Breast epithelium (tissue), 4 donors: ENCODE results near the gene ARSJ. TPM values are rescaled to one million over a fixed set of nuclear protein-coding genes. Genes with fewer than 3 reads are reported as not detected.
A peak's percentile ranks its signal among the peaks of the same experiment; 100 is the strongest.

Experiments used
- DNase-seq, 2 donors: peaks; one replicate each; pipeline ENCODE4 v3.0.0-alpha.2; 2019; ENCODE audit warnings: low spot score in 2 of 2
- H3K27ac ChIP-seq, 2 donors: fragments of 200-600 bp; sonication (generic) in 1 of 2; one replicate each; pipeline ENCODE4 v1.5.1; 2016 to 2019; ENCODE audit warnings: mild to moderate bottlenecking in 1 of 2
- H3K27me3 ChIP-seq, 2 donors: fragments of 200-600 bp; sonication (generic) in 1 of 2; one replicate each; pipeline versions ENCODE4 v1.5.1 to v1.6.0; 2017 to 2019; ENCODE audit warnings: control low read depth in 1 of 2, mild to moderate bottlenecking in 1 of 2
- H3K36me3 ChIP-seq: fragments of 200-600 bp; one replicate; pipeline ENCODE4 v1.5.1; 2019
- H3K4me1 ChIP-seq, 2 donors: fragments of 200-600 bp; sonication (generic); one replicate each; pipeline ENCODE4 v1.5.1; 2016 to 2019; ENCODE audit warnings: control low read depth in 1 of 2
- H3K4me3 ChIP-seq, 3 donors: fragments of 200-600 bp; sonication (generic); 1 replicate in 2 of 3; 2 replicates in 1 of 3; pipeline ENCODE4 v1.5.1; 2016 to 2019; ENCODE audit warnings: mild to moderate bottlenecking in 3 of 3, moderate library complexity in 2 of 3
- H3K9me3 ChIP-seq, 2 donors: fragments of 200-600 bp; sonication (generic) in 1 of 2; one replicate each; pipeline ENCODE4 v1.5.1; 2016 to 2019; ENCODE audit warnings: control low read depth in 1 of 2
- CTCF ChIP-seq, 3 donors: fragments of 450-650 bp; IDR thresholded peaks; one replicate each; pipeline ENCODE4 v1.5.1; 2016 to 2017; ENCODE audit warnings: antibody characterized with exemption in 3 of 3, mild to moderate bottlenecking in 3 of 3, moderate library complexity in 3 of 3
- POLR2A ChIP-seq: fragments of 450-650 bp; IDR thresholded peaks from one replicate; pipeline ENCODE4 v1.6.1; 2016; ENCODE audit warnings: antibody characterized with exemption, mild to moderate bottlenecking, moderate library complexity
- POLR2AphosphoS5 ChIP-seq, 3 donors: sonication (generic); formaldehyde crosslinking; IDR thresholded peaks; one replicate each; pipeline ENCODE4 v1.6.1; 2017; ENCODE audit warnings: antibody characterized with exemption in 3 of 3
- intact Hi-C: fragments of 100-400 bp; cut with DNase I; formaldehyde crosslinking; loops from one replicate; pipeline ENCODE4 v1.15.1; 2023; ENCODE audit warnings: low total_unique reads
- total RNA-seq, 3 donors: library from RNA; depleted of rRNA; stranded (reverse); fragments of >200 nt; gene quantifications; one replicate each; pipeline ENCODE4 v1.1.0, GENCODE V29; 2016

The ARSJ gene
- total RNA-seq, 3 donors from 2014 or later = 1.1 to 10.7 (median 8.8) TPM

GRCh38 chr4:113972781-113973180, 6.7 kb downstream of the ARSJ start:
- intact Hi-C loops = loop anchor here (10.0 kb wide), 1 partner anchor 1738 kb away; the partner anchor contains the start of gene AP1AR
- Histone ChIP-seq H3K4me3 (no peak overlapping the region), H3K27ac (peak overlapping the region; percentile 7 to 20), H3K4me1 (no peaks in the 10 kb centered on the region), H3K27me3 (no peaks in the 10 kb centered on the region), H3K36me3 (no peaks in the 10 kb centered on the region), H3K9me3 (no peaks in the 10 kb centered on the region)
- TF ChIP-seq CTCF (IDR thresholded peaks at IDR 0.05) = no peak
- no peak for TF ChIP-seq POLR2A
- no peak for TF ChIP-seq POLR2AphosphoS5 (IDR thresholded peaks at IDR 0.05)
- DNase-seq = no peak

- no peaks in the 10 kb centered on the region for H3K36me3 ChIP-seq
- no peaks in the 10 kb centered on the region for H3K27me3 ChIP-seq
- H3K9me3 ChIP-seq = no peaks in the 10 kb centered on the region
- DNase-seq = no peak
- intact Hi-C loops = loop anchor here (10.0 kb wide), 1 partner anchor 1737 kb away; the partner anchor contains the start of gene AP1AR
- no peak overlapping the region for H3K27ac ChIP-seq
- H3K4me3 ChIP-seq = no peak overlapping the region
- no peaks in the 10 kb centered on the region for H3K4me1 ChIP-seq
- TF ChIP-seq POLR2A = no peak
Measured at GRCh38 chr4:113971706-113972360, 7.6 kb downstream of the ARSJ start.

GRCh38 chr4:113969709-113970334, 9.6 kb downstream of the ARSJ start:
- TF ChIP-seq POLR2AphosphoS5 (IDR thresholded peaks at IDR 0.05) (no peak), CTCF (IDR thresholded peaks at IDR 0.05) (no peak), POLR2A (no peak)
- H3K4me1 ChIP-seq = no peaks in the 10 kb centered on the region
- intact Hi-C loops = loop anchor here (10.0 kb wide), 1 partner anchor 1735 kb away; the partner anchor contains the start of gene AP1AR
- H3K27me3 ChIP-seq = no peaks in the 10 kb centered on the region
- no peak for DNase-seq
- H3K36me3 ChIP-seq = no peaks in the 10 kb centered on the region
- no peak overlapping the region for H3K27ac ChIP-seq
- no peaks in the 10 kb centered on the region for H3K9me3 ChIP-seq
- H3K4me3 ChIP-seq = no peak overlapping the region

- H3K36me3 ChIP-seq = no peaks in the 10 kb centered on the region
- H3K9me3 ChIP-seq = no peaks in the 10 kb centered on the region
- H3K4me1 ChIP-seq = no peaks in the 10 kb centered on the region
- no peak for DNase-seq
- no peak overlapping the region for H3K4me3 ChIP-seq
- no peak overlapping the region for H3K27ac ChIP-seq
- H3K27me3 ChIP-seq = no peaks in the 10 kb centered on the region
- intact Hi-C loops = no loop called here
- TF ChIP-seq POLR2A (no peak), CTCF (IDR thresholded peaks at IDR 0.05) (no peak), POLR2AphosphoS5 (IDR thresholded peaks at IDR 0.05) (no peak)
Measured at GRCh38 chr4:113968473-113968872, 11.0 kb downstream of the ARSJ start.

DNA sequence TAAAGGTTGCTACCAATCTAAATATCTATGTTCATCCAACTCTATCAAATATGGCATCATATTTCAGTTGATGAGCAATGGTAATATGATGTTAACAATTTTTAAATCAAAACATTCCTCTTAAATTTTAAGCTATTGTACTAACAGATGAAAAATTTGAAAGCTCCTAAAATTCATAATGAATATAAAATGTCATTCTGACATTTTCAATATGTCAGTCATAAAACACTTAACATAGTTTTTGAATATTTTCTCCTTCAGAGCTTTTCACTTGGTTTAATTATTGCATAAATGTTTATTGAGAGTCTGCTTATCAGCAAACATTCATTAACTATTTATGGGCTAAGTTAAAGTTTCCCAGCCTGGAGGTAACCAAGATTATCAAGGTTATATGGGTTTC, 11.8 kb downstream of the ARSJ start:
- no peak overlapping the region for H3K4me3 ChIP-seq
- H3K4me1 ChIP-seq = no peaks in the 10 kb centered on the region
- no peaks in the 10 kb centered on the region for H3K36me3 ChIP-seq
- no peak for DNase-seq
- H3K27me3 ChIP-seq = no peaks in the 10 kb centered on the region
- no peaks in the 10 kb centered on the region for H3K9me3 ChIP-seq
- TF ChIP-seq POLR2AphosphoS5 (IDR thresholded peaks at IDR 0.05) (no peak), CTCF (IDR thresholded peaks at IDR 0.05) (no peak), POLR2A (no peak)
- no peak overlapping the region for H3K27ac ChIP-seq
- intact Hi-C loops = no loop called here
